ENCODE data around the gene CAMSAP3.

The CAMSAP3 gene

DNA sequence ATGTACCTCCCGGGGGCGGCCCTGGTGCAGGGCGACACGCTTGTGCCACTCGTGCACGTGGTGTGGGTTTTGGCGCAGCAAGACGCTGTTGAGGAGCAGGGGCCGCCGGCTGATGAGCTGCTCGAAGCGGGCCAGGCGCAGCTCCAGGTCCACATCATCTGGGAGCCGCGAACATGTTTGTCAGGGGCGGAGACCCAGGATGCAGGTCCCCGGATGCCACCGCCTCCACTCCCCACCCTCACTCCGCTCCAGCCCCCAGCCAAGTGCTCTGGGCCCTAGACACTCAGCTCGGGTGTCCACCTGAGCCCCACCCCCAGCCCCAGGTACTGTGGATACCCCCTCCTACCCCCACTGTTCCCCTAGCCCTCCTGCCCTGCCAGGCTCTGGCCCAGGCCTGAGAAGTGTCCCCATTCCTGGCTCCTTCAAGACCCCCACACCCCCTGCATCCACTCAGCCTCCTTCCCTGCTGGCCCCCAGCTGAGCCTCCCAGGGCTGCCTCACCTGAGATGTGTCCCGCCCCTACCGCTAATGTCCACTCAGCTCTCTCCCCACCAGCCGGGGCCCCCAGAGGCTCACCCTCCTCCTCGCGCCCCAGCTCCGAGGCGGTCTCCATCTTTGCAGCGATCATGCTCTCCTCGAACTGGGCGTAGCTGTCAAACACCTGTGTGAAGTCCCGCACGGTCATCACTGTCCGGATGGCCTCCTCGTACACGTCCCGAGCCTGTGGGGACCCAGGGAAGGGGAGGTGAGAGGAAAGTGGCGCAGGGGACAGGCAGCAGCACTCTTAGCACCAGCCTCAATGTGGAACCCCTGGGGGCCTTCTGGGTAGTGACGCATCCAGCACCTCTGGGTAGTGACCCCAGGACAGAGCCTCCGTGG, 28.3 kb downstream of the CAMSAP3 start:
- Histone ChIP-seq H3K79me2 (peaks cover 37% of the 10 kb centered on the region), H3K4me3 (ENCODE audit: low read depth, low read length) (no peak overlapping the region), H3K27ac (no peak overlapping the region), H3K9ac (no peak overlapping the region), H3K36me3 (ENCODE audit: control insufficient read depth, insufficient read depth, low read length) (no peaks in the 10 kb centered on the region), H2AFZ (no peak overlapping the region), H3K27me3 (ENCODE audit: control insufficient read depth, insufficient read depth, low read length) (no peaks in the 10 kb centered on the region), H3K4me2 (ENCODE audit: low read length) (no peak overlapping the region), H3K9me3 (ENCODE audit: control insufficient read depth, low read length) (no peaks in the 10 kb centered on the region), H3K4me1 (peaks cover under 1% of the 10 kb centered on the region)
- TF ChIP-seq, protein P1, sequence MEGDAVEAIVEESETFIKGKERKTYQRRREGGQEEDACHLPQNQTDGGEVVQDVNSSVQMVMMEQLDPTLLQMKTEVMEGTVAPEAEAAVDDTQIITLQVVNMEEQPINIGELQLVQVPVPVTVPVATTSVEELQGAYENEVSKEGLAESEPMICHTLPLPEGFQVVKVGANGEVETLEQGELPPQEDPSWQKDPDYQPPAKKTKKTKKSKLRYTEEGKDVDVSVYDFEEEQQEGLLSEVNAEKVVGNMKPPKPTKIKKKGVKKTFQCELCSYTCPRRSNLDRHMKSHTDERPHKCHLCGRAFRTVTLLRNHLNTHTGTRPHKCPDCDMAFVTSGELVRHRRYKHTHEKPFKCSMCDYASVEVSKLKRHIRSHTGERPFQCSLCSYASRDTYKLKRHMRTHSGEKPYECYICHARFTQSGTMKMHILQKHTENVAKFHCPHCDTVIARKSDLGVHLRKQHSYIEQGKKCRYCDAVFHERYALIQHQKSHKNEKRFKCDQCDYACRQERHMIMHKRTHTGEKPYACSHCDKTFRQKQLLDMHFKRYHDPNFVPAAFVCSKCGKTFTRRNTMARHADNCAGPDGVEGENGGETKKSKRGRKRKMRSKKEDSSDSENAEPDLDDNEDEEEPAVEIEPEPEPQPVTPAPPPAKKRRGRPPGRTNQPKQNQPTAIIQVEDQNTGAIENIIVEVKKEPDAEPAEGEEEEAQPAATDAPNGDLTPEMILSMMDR (IDR thresholded peaks at IDR 0.05) = no peak

DNA sequence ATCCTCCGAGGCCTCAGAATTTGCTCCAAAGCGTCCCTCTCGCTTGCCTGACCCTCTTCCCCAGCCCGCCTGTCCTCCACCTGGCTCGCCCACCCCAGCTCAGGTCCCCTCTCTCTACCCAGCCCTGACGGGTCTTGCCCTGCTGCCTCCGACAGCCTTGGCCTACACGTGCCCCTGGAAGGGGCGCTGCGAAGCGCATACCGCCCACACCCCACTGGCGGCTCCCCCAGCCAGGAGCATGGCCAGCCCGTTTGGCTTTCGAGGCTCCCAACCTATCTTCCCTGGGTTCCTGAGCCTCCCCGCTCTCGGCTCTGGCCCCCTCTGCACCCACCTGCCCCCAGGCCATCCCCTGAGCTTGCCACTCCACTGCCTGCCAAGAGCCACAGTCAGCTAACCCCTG, 29.1 kb downstream of the CAMSAP3 start:
- H3K79me2 ChIP-seq = peaks cover 43% of the 10 kb centered on the region
- no peaks in the 10 kb centered on the region for H3K27me3 ChIP-seq (ENCODE audit: control insufficient read depth, insufficient read depth, low read length)
- TF ChIP-seq, protein P1 (IDR thresholded peaks at IDR 0.05) = no peak
- no peak overlapping the region for H3K4me3 ChIP-seq (ENCODE audit: low read depth, low read length)
- no peaks in the 10 kb centered on the region for H3K4me1 ChIP-seq
- no peak overlapping the region for H3K9ac ChIP-seq
- H3K27ac ChIP-seq = no peak overlapping the region
- no peaks in the 10 kb centered on the region for H3K36me3 ChIP-seq (ENCODE audit: control insufficient read depth, insufficient read depth, low read length)
- H3K9me3 ChIP-seq (ENCODE audit: control insufficient read depth, low read length) = no peaks in the 10 kb centered on the region
- H3K4me2 ChIP-seq (ENCODE audit: low read length) = no peak overlapping the region
- H2AFZ ChIP-seq = no peak overlapping the region

DNA sequence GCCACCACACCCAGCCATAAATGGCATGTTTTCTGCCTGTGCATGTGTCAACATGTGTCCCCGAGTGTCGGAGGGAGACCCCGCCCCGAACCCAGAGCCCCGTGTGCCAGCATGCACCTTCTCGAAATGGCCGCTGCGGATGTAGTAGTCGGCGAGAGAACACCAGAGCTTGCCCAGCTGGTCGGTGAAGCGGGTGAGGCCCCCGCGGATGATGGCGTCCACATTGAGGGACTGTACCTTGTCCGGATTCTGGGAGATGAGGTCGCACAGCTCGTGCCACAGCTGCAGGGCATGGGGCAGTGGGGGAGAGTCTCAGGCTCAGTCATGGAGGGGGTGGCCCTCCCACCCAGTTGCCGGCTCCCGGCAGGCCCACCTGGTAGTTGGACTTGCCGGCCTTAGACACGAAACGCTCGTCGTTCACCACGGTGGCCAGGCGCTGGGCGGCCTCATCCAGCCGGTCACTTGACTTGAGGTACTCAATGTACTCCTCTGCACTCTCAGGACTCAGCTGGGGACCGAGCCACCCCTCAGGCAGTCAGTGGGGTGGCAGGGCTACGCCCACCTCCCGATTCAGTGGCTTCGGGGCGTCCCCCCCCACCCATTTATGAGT, 30.2 kb downstream of the CAMSAP3 start:
- Histone ChIP-seq H2AFZ (no peak overlapping the region), H3K9ac (no peak overlapping the region), H3K79me2 (peaks cover 53% of the 10 kb centered on the region), H3K4me2 (ENCODE audit: low read length) (no peak overlapping the region), H3K27me3 (ENCODE audit: control insufficient read depth, insufficient read depth, low read length) (no peaks in the 10 kb centered on the region), H3K36me3 (ENCODE audit: control insufficient read depth, insufficient read depth, low read length) (no peaks in the 10 kb centered on the region), H3K4me3 (ENCODE audit: low read depth, low read length) (no peak overlapping the region), H3K9me3 (ENCODE audit: control insufficient read depth, low read length) (no peaks in the 10 kb centered on the region), H3K4me1 (no peaks in the 10 kb centered on the region), H3K27ac (no peak overlapping the region)
- TF ChIP-seq, protein P1 (IDR thresholded peaks at IDR 0.05) = no peak

DNA sequence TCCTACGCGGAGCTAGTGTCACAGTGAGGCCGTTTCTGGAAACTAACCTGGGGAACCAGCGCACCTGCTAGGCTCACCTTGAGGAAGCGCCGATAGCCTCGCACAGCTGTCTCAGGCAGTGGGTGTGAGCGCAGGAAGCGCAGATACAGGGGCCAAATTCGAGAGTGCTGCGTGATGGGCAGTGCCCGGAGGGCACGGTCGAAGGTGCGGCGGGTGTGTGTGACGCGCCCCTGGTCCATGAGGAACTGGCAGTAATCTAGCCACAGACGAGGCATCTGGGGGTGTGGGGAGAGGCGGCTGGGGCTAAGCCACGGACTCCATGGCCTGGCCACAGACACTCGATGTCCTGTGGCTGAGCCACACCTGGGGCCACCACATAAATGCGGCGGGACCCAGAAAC, 31.5 kb downstream of the CAMSAP3 start:
- TF ChIP-seq, protein P1 (IDR thresholded peaks at IDR 0.05) = no peak
- Histone ChIP-seq H3K9ac (no peak overlapping the region), H3K27me3 (ENCODE audit: control insufficient read depth, insufficient read depth, low read length) (no peaks in the 10 kb centered on the region), H3K4me1 (no peaks in the 10 kb centered on the region), H3K4me2 (ENCODE audit: low read length) (no peak overlapping the region), H2AFZ (no peak overlapping the region), H3K36me3 (ENCODE audit: control insufficient read depth, insufficient read depth, low read length) (no peaks in the 10 kb centered on the region), H3K79me2 (peaks cover 55% of the 10 kb centered on the region), H3K9me3 (ENCODE audit: control insufficient read depth, low read length) (no peaks in the 10 kb centered on the region), H3K27ac (no peak overlapping the region), H3K4me3 (ENCODE audit: low read depth, low read length) (no peak overlapping the region)
